Endodermal cell (in vitro differentiated cells): ENCODE results near the gene MYL2. TPM values are rescaled to one million over a fixed set of nuclear protein-coding genes. Genes with fewer than 3 reads are reported as not detected.

Experiments used
- DNase-seq: peaks from one replicate; pipeline ENCODE4 v3.0.0-alpha.2; 2017
- H3K27ac ChIP-seq: 2 replicates; pipeline ENCODE4 v1.5.1; 2013; ENCODE audit warnings: mild to moderate bottlenecking, low read depth, low read length, moderate library complexity
- H3K27me3 ChIP-seq: 2 replicates; pipeline ENCODE4 v1.6.1; 2013; ENCODE audit warnings: mild to moderate bottlenecking, low read length, moderate library complexity; ENCODE audit not compliant: insufficient read depth, control insufficient read depth, poor library complexity, severe bottlenecking
- H3K36me3 ChIP-seq: 2 replicates; pipeline ENCODE4 v1.7.0; 2013; ENCODE audit warnings: mild to moderate bottlenecking, low read length, moderate library complexity; ENCODE audit not compliant: control insufficient read depth, insufficient read depth
- H3K4me1 ChIP-seq: one replicate; pipeline ENCODE4 v1.7.0; 2013; ENCODE audit warnings: low read length; ENCODE audit not compliant: control insufficient read depth, insufficient read depth
- H3K4me3 ChIP-seq: 2 replicates; pipeline ENCODE4 v1.5.1; 2013; ENCODE audit warnings: mild to moderate bottlenecking, low read length, moderate library complexity
- H3K9ac ChIP-seq: 2 replicates; pipeline ENCODE4 v1.6.1; 2013; ENCODE audit warnings: mild to moderate bottlenecking, low read length, moderate library complexity; ENCODE audit not compliant: poor library complexity, severe bottlenecking; ENCODE audit errors: extremely low read depth
- H3K9me3 ChIP-seq: 2 replicates; pipeline ENCODE4 v1.6.1; 2013; ENCODE audit warnings: mild to moderate bottlenecking, low read length, moderate library complexity; ENCODE audit not compliant: control insufficient read depth
- H3K27ac Mint-ChIP-seq: 2 replicates; pipeline ENCODE4 v1.8.0; 2020; ENCODE audit warnings: mixed read lengths
- H3K27me3 Mint-ChIP-seq: 2 replicates; pipeline ENCODE4 v1.8.0; 2021; ENCODE audit warnings: mild to moderate bottlenecking, mixed read lengths; ENCODE audit not compliant: insufficient read depth
- H3K36me3 Mint-ChIP-seq: 2 replicates; pipeline ENCODE4 v1.8.0; 2020; ENCODE audit warnings: low read depth, mixed read lengths
- H3K4me1 Mint-ChIP-seq: 2 replicates; pipeline ENCODE4 v1.8.0; 2020; ENCODE audit warnings: mixed read lengths
- H3K4me3 Mint-ChIP-seq: 2 replicates; pipeline ENCODE4 v1.8.0; 2020; ENCODE audit warnings: mild to moderate bottlenecking, moderate library complexity, mixed read lengths
- H3K9me3 Mint-ChIP-seq: 2 replicates; pipeline ENCODE4 v1.8.0; 2020; ENCODE audit warnings: mild to moderate bottlenecking, mixed read lengths
- CTCF ChIP-seq: fragments of 200-600 bp; sonication (generic); conservative IDR thresholded peaks from 2 replicates; pipeline ENCODE4 v1.5.0; 2021; ENCODE audit warnings: antibody characterized with exemption, mild to moderate bottlenecking
- WGBS, 2 experiments: methylation state at CpG; one replicate each; pipeline versions ENCODE4 v1.1.5 to v1.1.7; 2013; ENCODE audit warnings: missing lambda C conversion rate in 2 of 2, mixed read lengths in 1 of 2; ENCODE audit not compliant: insufficient coverage in 1 of 2, insufficient read length in 1 of 2; 5-methylcytosine and 5-hydroxymethylcytosine counted together
- total RNA-seq, 2 donors: library from RNA; stranded (reverse); fragmentation: NEBNext Ultra II Directional in 1 of 2; extraction: Animal tissue kit (Norgen Biotek cat#: 25700) in 1 of 2; gene quantifications; 2 replicates in 1 of 2; 3 replicates in 1 of 2; pipeline ENCODE4 v1.2.1, GENCODE V29; 2021

MYL2 gene
- total RNA-seq, 2 donors from 2014 or later, result 0.89 TPM; not detected in 1

DNA sequence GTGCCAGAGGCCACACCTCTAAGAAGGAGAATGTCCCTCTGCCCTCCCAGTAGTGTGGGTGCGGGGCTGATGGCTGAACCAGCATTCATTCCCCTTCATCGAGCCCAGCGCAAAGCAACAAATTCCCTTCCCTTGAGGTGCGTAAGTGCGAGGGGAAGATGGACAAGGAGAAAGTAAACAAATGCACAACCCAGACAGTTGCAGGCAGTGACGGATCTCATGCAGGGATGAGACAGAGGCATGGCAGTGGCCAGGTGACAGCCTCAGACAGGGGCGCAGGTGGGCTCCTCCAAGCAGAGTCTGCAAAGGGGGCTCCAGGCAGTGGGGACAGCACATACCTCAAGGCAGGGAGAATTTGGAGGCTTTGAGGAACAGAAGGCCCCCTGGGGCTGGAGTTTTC lies 2.3 kb upstream of the MYL2 start:
- Mint-ChIP-seq H3K4me3 (no peak overlapping the region), H3K9me3 (no peaks in the 10 kb centered on the region), H3K27ac (no peak overlapping the region), H3K36me3 (no peaks in the 10 kb centered on the region), H3K4me1 (peaks cover 3% of the 10 kb centered on the region), H3K27me3 (peaks cover 3% of the 10 kb centered on the region)
- Histone ChIP-seq H3K36me3 (no peaks in the 10 kb centered on the region), H3K9ac (no peak overlapping the region), H3K9me3 (no peaks in the 10 kb centered on the region), H3K27ac (no peak overlapping the region), H3K27me3 (no peaks in the 10 kb centered on the region), H3K4me1 (no peaks in the 10 kb centered on the region), H3K4me3 (no peak overlapping the region)
- DNase-seq, result no peak
- 88 to 92% methylated on average over 1 to 7 of the region's 7 CpGs for WGBS, 2 experiments
- no peak for TF ChIP-seq CTCF

GRCh38 chr12:110921262-110921661 lies 883 bp upstream of the MYL2 start:
- no peaks in the 10 kb centered on the region for H3K4me1 ChIP-seq
- no peaks in the 10 kb centered on the region for H3K27me3 ChIP-seq
- H3K27ac ChIP-seq, result no peak overlapping the region
- no peak overlapping the region for H3K4me3 ChIP-seq
- Mint-ChIP-seq H3K9me3 (no peaks in the 10 kb centered on the region), H3K4me3 (no peak overlapping the region), H3K27me3 (peaks cover 3% of the 10 kb centered on the region), H3K4me1 (peaks cover 3% of the 10 kb centered on the region), H3K27ac (no peak overlapping the region), H3K36me3 (no peaks in the 10 kb centered on the region)
- H3K9ac ChIP-seq, result no peak overlapping the region
- H3K9me3 ChIP-seq, result no peaks in the 10 kb centered on the region
- 84 to 88% methylated on average over 9 to 10 of the region's 10 CpGs for WGBS, 2 experiments
- no peaks in the 10 kb centered on the region for H3K36me3 ChIP-seq
- no peak for DNase-seq
- no peak for TF ChIP-seq CTCF

DNA sequence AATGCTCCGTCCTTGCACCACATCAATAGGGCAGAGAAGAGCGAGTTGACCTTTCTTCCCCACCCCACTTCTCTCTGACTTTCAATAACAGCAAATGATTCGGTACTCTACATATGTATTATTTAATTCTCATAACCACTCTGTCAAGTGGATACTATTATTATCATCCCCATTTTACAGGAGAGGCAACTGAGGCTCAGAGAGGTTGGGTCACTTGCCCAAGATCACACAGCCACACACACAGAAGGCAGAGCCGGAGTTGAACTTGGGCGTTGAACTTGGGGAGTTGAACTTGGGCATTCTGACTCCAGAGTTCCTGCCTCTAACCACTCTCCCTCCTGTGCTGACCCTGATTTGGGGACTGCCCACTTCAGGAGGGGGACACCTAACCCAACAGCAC lies 659 bp downstream of the MYL2 start:
- H3K9ac ChIP-seq, result no peak overlapping the region
- no peak for DNase-seq
- Mint-ChIP-seq H3K36me3 (no peaks in the 10 kb centered on the region), H3K4me1 (peaks cover 3% of the 10 kb centered on the region), H3K4me3 (no peak overlapping the region), H3K27ac (no peak overlapping the region), H3K9me3 (no peaks in the 10 kb centered on the region), H3K27me3 (no peaks in the 10 kb centered on the region)
- no peak overlapping the region for H3K27ac ChIP-seq
- H3K36me3 ChIP-seq, result no peaks in the 10 kb centered on the region
- TF ChIP-seq CTCF, result no peak
- no peaks in the 10 kb centered on the region for H3K27me3 ChIP-seq
- H3K9me3 ChIP-seq, result no peaks in the 10 kb centered on the region
- H3K4me1 ChIP-seq, result no peaks in the 10 kb centered on the region
- H3K4me3 ChIP-seq, result no peak overlapping the region
- 94 to 100% methylated on average over 2 to 5 of the region's 5 CpGs for WGBS, 2 experiments
